HEK293 (cell line): Measurements from ENCODE around the gene CDO1.

Experiments
- BCL6B ChIP-seq: fragments of 450-650 bp; formaldehyde crosslinking; IDR thresholded peaks from 2 replicates; pipeline ENCODE4 v1.5.1; 2017; ENCODE audit warnings: missing biosample characterization, missing genetic modification characterization
- GFI1B ChIP-seq: fragments of 450-650 bp; formaldehyde crosslinking; IDR thresholded peaks from 2 replicates; pipeline ENCODE4 v1.5.1; 2016; ENCODE audit warnings: missing biosample characterization, missing genetic modification characterization
- KLF1 ChIP-seq: fragments of 450-650 bp; formaldehyde crosslinking; IDR thresholded peaks from 2 replicates; pipeline ENCODE4 v1.5.1; 2016; ENCODE audit warnings: missing biosample characterization, missing genetic modification characterization
- KLF7 ChIP-seq: fragments of 450-650 bp; formaldehyde crosslinking; IDR thresholded peaks from 2 replicates; pipeline ENCODE4 v1.5.1; 2016; ENCODE audit warnings: missing biosample characterization, missing genetic modification characterization, borderline replicate concordance
- MYNN ChIP-seq: fragments of 450-650 bp; formaldehyde crosslinking; IDR thresholded peaks from 2 replicates; pipeline ENCODE4 v1.5.1; 2016; ENCODE audit warnings: missing biosample characterization, missing genetic modification characterization, borderline replicate concordance
- MZF1 ChIP-seq: fragments of 450-650 bp; formaldehyde crosslinking; IDR thresholded peaks from 2 replicates; pipeline ENCODE4 v1.5.1; 2017; ENCODE audit warnings: missing biosample characterization, missing genetic modification characterization, borderline replicate concordance
- PATZ1 ChIP-seq: fragments of 450-650 bp; formaldehyde crosslinking; IDR thresholded peaks from 2 replicates; pipeline ENCODE4 v1.5.1; 2016; ENCODE audit warnings: missing biosample characterization, missing genetic modification characterization
- SP3 ChIP-seq: fragments of 450-650 bp; formaldehyde crosslinking; IDR thresholded peaks from 2 replicates; pipeline ENCODE4 v1.5.1; 2016; ENCODE audit warnings: missing biosample characterization, missing genetic modification characterization
- YY1 ChIP-seq: fragments of 450-650 bp; formaldehyde crosslinking; IDR thresholded peaks from 2 replicates; pipeline ENCODE4 v1.5.1; 2018; ENCODE audit warnings: missing biosample characterization, missing genetic modification characterization
- ZBTB48 ChIP-seq: fragments of 450-650 bp; formaldehyde crosslinking; IDR thresholded peaks from 2 replicates; pipeline ENCODE4 v1.5.1; 2016; ENCODE audit warnings: missing biosample characterization, missing genetic modification characterization
- ZEB2 ChIP-seq: fragments of 450-650 bp; formaldehyde crosslinking; IDR thresholded peaks from 2 replicates; pipeline ENCODE4 v1.5.1; 2016; ENCODE audit warnings: missing biosample characterization, missing genetic modification characterization
- ZNF148 ChIP-seq: fragments of 450-650 bp; formaldehyde crosslinking; IDR thresholded peaks from 2 replicates; pipeline ENCODE4 v1.5.0; 2017; ENCODE audit warnings: missing biosample characterization, missing genetic modification characterization, borderline replicate concordance
- ZNF157 ChIP-seq: fragments of 450-650 bp; formaldehyde crosslinking; IDR thresholded peaks from 2 replicates; pipeline ENCODE4 v1.5.1; 2016; ENCODE audit warnings: missing biosample characterization, missing genetic modification characterization
- ZNF169 ChIP-seq: fragments of 450-650 bp; formaldehyde crosslinking; IDR thresholded peaks from 2 replicates; pipeline ENCODE4 v1.5.1; 2016; ENCODE audit warnings: missing biosample characterization, missing genetic modification characterization
- ZNF2 ChIP-seq: fragments of 450-650 bp; formaldehyde crosslinking; IDR thresholded peaks from 2 replicates; pipeline ENCODE4 v1.5.1; 2016; ENCODE audit warnings: missing biosample characterization, missing genetic modification characterization
- ZNF274 ChIP-seq, 2 experiments: fragments of 200-500 bp in 1 of 2; fragments of 450-650 bp in 1 of 2; sonication (Bioruptor generic) in 1 of 2; formaldehyde crosslinking in 1 of 2; IDR thresholded peaks; 2 replicates each; pipeline versions ENCODE4 v1.5.1 to v1.6.1; 2014 to 2016; ENCODE audit warnings: borderline replicate concordance in 1 of 2, inconsistent platforms in 1 of 2, low read length in 1 of 2, missing biosample characterization in 1 of 2, missing genetic modification characterization in 1 of 2
- ZNF302 ChIP-seq: fragments of 450-650 bp; formaldehyde crosslinking; IDR thresholded peaks from 2 replicates; pipeline ENCODE4 v1.5.1; 2016; ENCODE audit warnings: missing biosample characterization, missing genetic modification characterization, low read depth
- ZNF354C ChIP-seq: fragments of 450-650 bp; formaldehyde crosslinking; IDR thresholded peaks from 2 replicates; pipeline ENCODE4 v1.5.1; 2016; ENCODE audit warnings: missing biosample characterization, missing genetic modification characterization, low read depth, borderline replicate concordance
- ZNF473 ChIP-seq: fragments of 450-650 bp; formaldehyde crosslinking; IDR thresholded peaks from 2 replicates; pipeline ENCODE4 v1.5.1; 2017; ENCODE audit warnings: missing biosample characterization, missing genetic modification characterization
- ZNF48 ChIP-seq: fragments of 450-650 bp; formaldehyde crosslinking; IDR thresholded peaks from 2 replicates; pipeline ENCODE4 v1.5.1; 2016; ENCODE audit warnings: missing biosample characterization, missing genetic modification characterization
- ZNF488 ChIP-seq: fragments of 450-650 bp; formaldehyde crosslinking; IDR thresholded peaks from 2 replicates; pipeline ENCODE4 v1.5.1; 2016; ENCODE audit warnings: missing biosample characterization, missing genetic modification characterization
- ZNF544 ChIP-seq: fragments of 450-650 bp; formaldehyde crosslinking; IDR thresholded peaks from 2 replicates; pipeline ENCODE4 v1.5.0; 2017; ENCODE audit warnings: missing biosample characterization, missing genetic modification characterization
- ZNF571 ChIP-seq: fragments of 450-650 bp; formaldehyde crosslinking; IDR thresholded peaks from 2 replicates; pipeline ENCODE4 v1.5.0; 2017; ENCODE audit warnings: missing biosample characterization, missing genetic modification characterization
- ZNF639 ChIP-seq: fragments of 450-650 bp; formaldehyde crosslinking; IDR thresholded peaks from 2 replicates; pipeline ENCODE4 v1.5.1; 2016; ENCODE audit warnings: missing biosample characterization, missing genetic modification characterization
- ZNF645 ChIP-seq: fragments of 450-650 bp; formaldehyde crosslinking; IDR thresholded peaks from 2 replicates; pipeline ENCODE4; 2016; ENCODE audit warnings: missing biosample characterization, missing genetic modification characterization
- ZNF677 ChIP-seq: fragments of 450-650 bp; IDR thresholded peaks from 2 replicates; pipeline ENCODE4 v1.5.0; 2018; ENCODE audit warnings: missing biosample characterization, mild to moderate bottlenecking, missing genetic modification characterization, moderate library complexity
- ZNF76 ChIP-seq: fragments of 450-650 bp; formaldehyde crosslinking; IDR thresholded peaks from 2 replicates; pipeline ENCODE4; 2016; ENCODE audit warnings: low read depth, missing biosample characterization, missing genetic modification characterization, borderline replicate concordance
- ZSCAN18 ChIP-seq: fragments of 450-650 bp; formaldehyde crosslinking; IDR thresholded peaks from 2 replicates; pipeline ENCODE4 v1.5.1; 2016; ENCODE audit warnings: missing biosample characterization, missing genetic modification characterization

CDO1 gene

GRCh38 chr5:115816226-115817081 lies at the start of gene CDO1 (continued):
- TF ChIP-seq GFI1B (tag by site-specific recombination) (no peak), BCL6B (tag by site-specific recombination) (no peak), ZNF274 (IDR thresholded peaks at IDR 0.05; ENCODE audit: low read length) (no peak), ZNF274 (tag by site-specific recombination; IDR thresholded peaks at IDR 0.05; ENCODE audit: borderline replicate concordance) (no peak), ZBTB48 (peak; percentile 66), ZNF488 (no peak), KLF7 (tag by site-specific recombination) (no peak), ZNF473 (tag by site-specific recombination) (no peak), ZEB2 (peak; percentile 49), ZNF354C (tag by site-specific recombination) (no peak), ZNF639 (no peak; the same call in 1 of the 2 replicates), ZNF544 (tag by site-specific recombination) (no peak), YY1 (tag by site-specific recombination) (peak; percentile 64), ZNF169 (tag by site-specific recombination) (no peak), ZNF571 (tag by site-specific recombination) (no peak), ZNF76 (tag by site-specific recombination) (peak; percentile 86), MZF1 (tag by site-specific recombination) (0 out of 2 replicates have a peak, but pooled peaks have one; percentile 11), PATZ1 (tag by site-specific recombination) (peak; percentile 76), ZNF48 (tag by site-specific recombination) (no peak), ZNF677 (no peak), ZNF645 (tag by site-specific recombination) (no peak), ZNF157 (tag by site-specific recombination) (no peak), KLF1 (tag by site-specific recombination) (no peak), ZSCAN18 (no peak), ZNF148 (no peak), SP3 (tag by site-specific recombination) (peak; percentile 57), ZNF2 (tag by site-specific recombination) (peak; percentile 75; the same call in 1 of the 2 replicates), ZNF302 (no peak), MYNN (tag by site-specific recombination) (no peak)
